T-helper 17 cell (primary cell): Measurements from ENCODE around the gene QSOX2. TPM values are rescaled to one million over a fixed set of nuclear protein-coding genes. Genes with fewer than 3 reads are reported as not detected.
A peak's percentile ranks its signal among the peaks of the same experiment; 100 is the strongest.

ENCODE experiments used
- ATAC-seq: fragments of 150-1000 bp; cut with Tn5 transposase; 2 replicates; pipeline ENCODE4 v1.10.0; 2021; ENCODE audit warnings: mild to moderate bottlenecking, moderate library complexity
- DNase-seq, 3 donors: peaks; one replicate each; pipeline versions ENCODE4 v3.0.0 to v3.0.0-alpha.2; 2020 to 2021
- H3K9me3 ChIP-seq: one replicate; pipeline ENCODE4 v1.7.0; 2013; ENCODE audit warnings: low read length, mild to moderate bottlenecking; ENCODE audit not compliant: control insufficient read depth, poor library complexity, severe bottlenecking
- H3K27ac Mint-ChIP-seq: one replicate; pipeline ENCODE4 v1.8.0; 2022; ENCODE audit warnings: mild to moderate bottlenecking, moderate library complexity, mixed read lengths
- H3K27me3 Mint-ChIP-seq: one replicate; pipeline ENCODE4 v1.8.0; 2022; ENCODE audit warnings: mixed read lengths
- H3K36me3 Mint-ChIP-seq: one replicate; pipeline ENCODE4 v1.8.0; 2022; ENCODE audit warnings: low read depth, mixed read lengths
- H3K4me1 Mint-ChIP-seq: one replicate; pipeline ENCODE4 v1.8.0; 2022; ENCODE audit warnings: mild to moderate bottlenecking, mixed read lengths
- H3K4me3 Mint-ChIP-seq: one replicate; pipeline ENCODE4 v1.8.0; 2022; ENCODE audit warnings: mild to moderate bottlenecking, moderate library complexity, mixed read lengths
- total RNA-seq, 4 donors: library from RNA in 2 of 4; stranded (reverse) in 2 of 4; gene quantifications; one replicate each; pipeline ENCODE4 v1.2.3 and lab custom pipeline; 2022 to 2026

QSOX2 gene, protein sequence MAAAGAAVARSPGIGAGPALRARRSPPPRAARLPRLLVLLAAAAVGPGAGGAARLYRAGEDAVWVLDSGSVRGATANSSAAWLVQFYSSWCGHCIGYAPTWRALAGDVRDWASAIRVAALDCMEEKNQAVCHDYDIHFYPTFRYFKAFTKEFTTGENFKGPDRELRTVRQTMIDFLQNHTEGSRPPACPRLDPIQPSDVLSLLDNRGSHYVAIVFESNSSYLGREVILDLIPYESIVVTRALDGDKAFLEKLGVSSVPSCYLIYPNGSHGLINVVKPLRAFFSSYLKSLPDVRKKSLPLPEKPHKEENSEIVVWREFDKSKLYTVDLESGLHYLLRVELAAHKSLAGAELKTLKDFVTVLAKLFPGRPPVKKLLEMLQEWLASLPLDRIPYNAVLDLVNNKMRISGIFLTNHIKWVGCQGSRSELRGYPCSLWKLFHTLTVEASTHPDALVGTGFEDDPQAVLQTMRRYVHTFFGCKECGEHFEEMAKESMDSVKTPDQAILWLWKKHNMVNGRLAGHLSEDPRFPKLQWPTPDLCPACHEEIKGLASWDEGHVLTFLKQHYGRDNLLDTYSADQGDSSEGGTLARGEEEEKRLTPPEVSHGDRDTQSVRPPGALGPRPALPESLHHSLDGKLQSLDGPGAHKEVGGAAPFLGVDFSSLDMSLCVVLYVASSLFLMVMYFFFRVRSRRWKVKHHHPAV
- total RNA-seq (10 to 100 TPM; 12.6 to 15.5 TPM), total RNA-seq (lab: John Stamatoyannopoulos, UW) (34.2 to 60.1 reads per million in 2 donors)

- Mint-ChIP-seq H3K36me3 (no peaks in the 10 kb centered on the region), H3K4me3 (peak within 1 kb of the TSS; percentile 99), H3K27ac (peak within 1 kb of the TSS; percentile 94), H3K27me3 (no peaks in the 10 kb centered on the region), H3K4me1 (peaks cover 33% of the 10 kb centered on the region)
- DNase-seq, result peak; percentile 74 to 86 (median 84)
- H3K9me3 ChIP-seq, result no peaks in the 10 kb centered on the region
- peak; percentile 86 for ATAC-seq
These were observed at the start of gene QSOX2 for GRCh38 chr9:136245219-136246150. TSS of gene QSOX2 (minus strand) at chr9:136245812. CDS start at chr9:136245803, 9 bp downstream.

DNA sequence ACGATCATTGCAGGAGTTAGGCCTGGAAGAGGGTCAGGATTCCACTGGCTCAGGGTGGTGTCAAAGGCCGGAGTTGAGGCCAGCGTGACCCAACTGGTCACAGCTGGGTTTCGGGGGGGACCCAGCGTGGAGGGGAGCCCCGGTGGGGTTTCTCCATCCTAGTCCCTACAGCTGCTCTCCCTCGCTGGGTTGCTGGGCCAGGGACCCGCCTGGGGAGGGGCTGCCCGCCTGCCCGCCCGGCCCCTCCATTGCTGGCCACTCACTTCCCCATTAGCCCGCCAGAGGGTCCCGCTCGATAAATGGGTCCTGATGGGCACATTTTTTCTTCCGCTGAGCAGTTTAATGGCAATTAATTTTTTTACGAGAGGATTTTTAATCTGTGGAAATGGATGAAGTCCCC lies 49.4 kb upstream of the QSOX2 start:
- Mint-ChIP-seq H3K27me3 (peaks cover 6% of the 10 kb centered on the region), H3K36me3 (no peaks in the 10 kb centered on the region), H3K4me1 (no peaks in the 10 kb centered on the region), H3K4me3 (no peak overlapping the region), H3K27ac (no peak overlapping the region)
- no peak for ATAC-seq
- H3K9me3 ChIP-seq, result no peaks in the 10 kb centered on the region
- no peak for DNase-seq

DNA sequence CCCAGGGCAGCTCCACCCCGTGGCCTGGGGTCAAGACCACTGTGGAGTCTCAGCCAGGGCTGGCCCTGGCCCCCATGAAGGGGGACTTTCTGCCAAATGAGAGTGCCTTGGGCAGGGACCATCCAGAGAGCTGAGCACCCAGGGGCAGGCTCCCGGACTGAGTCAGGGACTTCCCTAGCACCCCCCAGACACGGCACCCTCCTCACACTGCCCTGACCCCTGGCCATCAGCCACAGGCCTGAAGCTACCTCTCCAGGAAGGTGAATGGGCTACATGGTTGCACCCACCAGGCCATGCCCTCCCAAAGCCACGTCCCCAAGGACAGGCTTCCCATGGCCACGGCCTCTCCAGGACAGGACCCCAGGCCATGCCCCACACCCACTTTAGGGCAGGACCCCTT lies 48.8 kb upstream of the QSOX2 start:
- Mint-ChIP-seq H3K4me3 (no peak overlapping the region), H3K27ac (no peak overlapping the region), H3K36me3 (no peaks in the 10 kb centered on the region), H3K4me1 (no peaks in the 10 kb centered on the region), H3K27me3 (peaks cover 6% of the 10 kb centered on the region)
- H3K9me3 ChIP-seq, result no peaks in the 10 kb centered on the region
- DNase-seq (no peak), ATAC-seq (no peak)

DNA sequence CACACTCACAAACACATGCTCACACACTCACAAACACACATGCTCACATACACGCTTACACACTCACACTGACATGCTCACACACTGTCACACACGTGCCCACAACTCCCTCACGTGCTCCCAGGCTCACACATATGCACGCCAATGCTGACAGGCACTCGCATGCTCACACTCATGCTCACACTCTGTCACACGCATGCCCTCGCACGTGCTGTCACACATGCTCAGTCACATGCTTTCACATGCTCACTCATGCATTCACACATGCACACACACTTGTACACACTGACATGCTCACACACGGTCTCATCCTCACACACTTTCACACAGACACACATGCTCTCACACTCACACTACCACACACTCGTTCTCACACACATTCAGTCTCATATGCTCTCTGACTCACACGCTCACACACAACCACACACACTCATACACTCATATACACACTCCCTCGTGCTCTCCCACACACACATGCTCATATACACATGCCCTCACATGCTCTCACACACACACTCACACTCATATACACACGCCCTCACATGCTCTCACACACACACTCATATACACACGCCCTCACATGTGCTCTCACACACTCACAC lies 48.0 kb upstream of the QSOX2 start:
- H3K9me3 ChIP-seq, result no peaks in the 10 kb centered on the region
- no peak overlapping the region for H3K4me3 Mint-ChIP-seq
- DNase-seq (no peak), ATAC-seq (no peak)
- peaks cover 4% of the 10 kb centered on the region for H3K27me3 Mint-ChIP-seq
- no peaks in the 10 kb centered on the region for H3K36me3 Mint-ChIP-seq
- no peaks in the 10 kb centered on the region for H3K4me1 Mint-ChIP-seq
- H3K27ac Mint-ChIP-seq, result no peak overlapping the region

DNA sequence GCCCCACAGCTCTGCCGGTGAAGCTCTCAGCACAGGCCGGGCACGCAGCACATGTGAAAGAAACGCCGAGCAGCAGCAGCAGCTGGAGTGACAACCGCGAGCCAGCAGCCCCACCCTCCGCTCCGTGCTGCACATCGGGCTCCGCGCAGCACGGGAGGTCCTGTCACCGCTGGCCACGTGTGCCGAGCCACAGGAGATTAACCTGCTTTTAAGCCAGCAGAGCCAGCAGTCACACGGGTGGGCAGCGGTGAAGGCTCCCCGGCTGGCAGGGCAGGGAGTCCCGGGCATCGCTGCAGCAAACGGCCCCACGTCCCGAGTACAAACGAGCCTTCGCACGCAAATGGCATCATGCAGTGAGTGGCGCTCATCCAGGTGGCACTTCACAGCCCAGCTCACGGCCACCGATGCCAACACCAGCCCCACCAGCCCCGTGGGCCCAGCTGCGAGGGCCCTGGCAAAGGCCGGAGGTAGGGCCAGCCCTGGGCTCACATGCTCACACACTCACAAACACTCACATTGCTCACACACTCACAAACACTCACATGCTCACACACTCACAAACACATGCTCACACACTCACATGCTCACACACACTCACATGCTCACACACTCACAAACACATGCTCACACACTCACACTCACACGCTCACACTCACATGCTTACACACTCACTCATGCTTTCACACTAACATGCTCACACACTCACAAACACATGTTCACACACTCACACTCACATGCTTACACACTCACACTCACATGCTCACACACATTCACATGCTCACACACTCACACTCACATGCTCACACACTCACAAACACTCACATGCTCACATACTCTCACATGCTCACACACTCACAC lies 47.2 kb upstream of the QSOX2 start:
- H3K27me3 Mint-ChIP-seq, result no peaks in the 10 kb centered on the region
- H3K4me3 Mint-ChIP-seq, result no peak overlapping the region
- H3K4me1 Mint-ChIP-seq, result no peaks in the 10 kb centered on the region
- no peaks in the 10 kb centered on the region for H3K36me3 Mint-ChIP-seq
- no peaks in the 10 kb centered on the region for H3K9me3 ChIP-seq
- no peak for ATAC-seq
- no peak overlapping the region for H3K27ac Mint-ChIP-seq
- no peak for DNase-seq

GRCh38 chr9:136292026-136292538 lies 46.5 kb upstream of the QSOX2 start:
- no peak for DNase-seq
- H3K9me3 ChIP-seq, result no peaks in the 10 kb centered on the region
- no peak for ATAC-seq
- no peak overlapping the region for H3K27ac Mint-ChIP-seq
- H3K36me3 Mint-ChIP-seq, result no peaks in the 10 kb centered on the region
- no peak overlapping the region for H3K4me3 Mint-ChIP-seq
- peaks cover 6% of the 10 kb centered on the region for H3K27me3 Mint-ChIP-seq
- no peaks in the 10 kb centered on the region for H3K4me1 Mint-ChIP-seq

DNA sequence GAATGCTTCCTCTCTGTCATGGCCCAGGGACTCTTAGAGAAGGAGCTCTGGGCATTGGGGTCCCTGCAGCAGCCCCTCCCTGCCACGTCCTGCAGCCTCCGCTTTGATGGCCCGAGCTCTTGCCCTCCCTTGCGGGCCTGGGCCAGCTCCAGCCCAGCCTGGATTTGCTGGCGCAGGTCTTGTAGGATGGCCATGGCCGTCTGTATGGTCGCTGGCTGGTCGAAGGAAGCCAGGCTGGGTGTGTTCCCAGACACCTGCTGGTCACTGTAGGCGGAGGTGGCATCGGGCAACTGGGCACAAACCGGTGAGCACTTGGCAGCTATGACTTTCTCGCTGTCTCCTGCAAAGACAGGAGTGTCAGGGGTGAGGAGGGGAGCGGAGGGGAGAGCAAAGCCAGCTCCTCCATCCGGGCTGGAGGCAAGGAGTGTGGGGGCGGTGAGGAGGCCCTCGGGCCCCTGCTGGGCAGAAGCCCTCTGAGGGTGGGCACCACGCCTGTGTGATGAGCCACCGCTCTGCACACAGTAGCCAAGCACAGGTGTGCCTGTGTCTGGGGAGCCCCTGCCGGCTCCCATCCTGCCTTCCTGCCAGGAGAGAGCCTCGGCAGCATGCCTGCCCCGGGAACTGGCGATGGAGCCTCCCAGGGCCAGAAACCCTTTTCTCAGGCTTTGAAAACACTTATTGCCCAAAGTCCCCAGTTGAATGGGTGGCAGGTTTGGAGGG lies 45.9 kb upstream of the QSOX2 start:
- no peak overlapping the region for H3K27ac Mint-ChIP-seq
- no peaks in the 10 kb centered on the region for H3K4me1 Mint-ChIP-seq
- H3K36me3 Mint-ChIP-seq, result no peaks in the 10 kb centered on the region

DNA sequence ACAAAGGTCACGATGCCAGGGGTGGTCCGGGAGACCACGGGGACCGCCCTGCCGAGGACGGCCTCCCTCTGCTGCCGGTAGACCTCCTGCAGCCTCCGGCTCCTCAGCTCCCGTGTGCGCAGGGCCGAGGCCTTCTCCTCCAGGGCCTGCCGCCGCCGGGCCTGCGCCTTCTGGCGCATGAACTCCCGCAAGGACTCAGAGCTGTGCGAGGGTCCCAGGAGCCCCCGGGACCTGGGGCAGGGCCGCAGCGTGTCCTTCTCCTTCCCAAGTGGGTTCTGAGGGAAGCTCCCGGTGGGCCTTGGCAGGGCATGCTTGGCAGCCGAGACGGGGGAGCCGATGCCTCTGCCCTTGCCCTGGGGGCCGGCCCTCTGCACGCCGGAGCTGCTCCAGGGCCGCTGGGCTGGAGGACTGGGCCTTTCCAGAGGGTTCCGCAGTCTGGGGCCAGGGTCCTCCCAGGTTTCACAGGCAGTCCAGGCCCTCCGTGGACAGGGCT lies 44.9 kb upstream of the QSOX2 start:
- no peak overlapping the region for H3K27ac Mint-ChIP-seq
- H3K4me1 Mint-ChIP-seq, result no peaks in the 10 kb centered on the region
- H3K4me3 Mint-ChIP-seq, result no peak overlapping the region

More for the DNA sequence above, 45.9 kb upstream of the QSOX2 start:
- H3K9me3 ChIP-seq, result no peaks in the 10 kb centered on the region
- no peak for DNase-seq
- no peak for ATAC-seq
- H3K27me3 Mint-ChIP-seq, result peaks cover 10% of the 10 kb centered on the region
- no peak overlapping the region for H3K4me3 Mint-ChIP-seq

GRCh38 chr9:136289651-136290507 lies 44.3 kb upstream of the QSOX2 start:
- DNase-seq (no peak), ATAC-seq (no peak)
- Mint-ChIP-seq H3K36me3 (no peaks in the 10 kb centered on the region), H3K4me1 (no peaks in the 10 kb centered on the region), H3K27me3 (peaks cover 12% of the 10 kb centered on the region), H3K4me3 (no peak overlapping the region), H3K27ac (no peak overlapping the region)
- no peaks in the 10 kb centered on the region for H3K9me3 ChIP-seq

More for the DNA sequence above, 44.9 kb upstream of the QSOX2 start:
- DNase-seq, result no peak
- ATAC-seq, result no peak
- H3K36me3 Mint-ChIP-seq, result no peaks in the 10 kb centered on the region
- H3K9me3 ChIP-seq, result no peaks in the 10 kb centered on the region
- peaks cover 12% of the 10 kb centered on the region for H3K27me3 Mint-ChIP-seq

DNA sequence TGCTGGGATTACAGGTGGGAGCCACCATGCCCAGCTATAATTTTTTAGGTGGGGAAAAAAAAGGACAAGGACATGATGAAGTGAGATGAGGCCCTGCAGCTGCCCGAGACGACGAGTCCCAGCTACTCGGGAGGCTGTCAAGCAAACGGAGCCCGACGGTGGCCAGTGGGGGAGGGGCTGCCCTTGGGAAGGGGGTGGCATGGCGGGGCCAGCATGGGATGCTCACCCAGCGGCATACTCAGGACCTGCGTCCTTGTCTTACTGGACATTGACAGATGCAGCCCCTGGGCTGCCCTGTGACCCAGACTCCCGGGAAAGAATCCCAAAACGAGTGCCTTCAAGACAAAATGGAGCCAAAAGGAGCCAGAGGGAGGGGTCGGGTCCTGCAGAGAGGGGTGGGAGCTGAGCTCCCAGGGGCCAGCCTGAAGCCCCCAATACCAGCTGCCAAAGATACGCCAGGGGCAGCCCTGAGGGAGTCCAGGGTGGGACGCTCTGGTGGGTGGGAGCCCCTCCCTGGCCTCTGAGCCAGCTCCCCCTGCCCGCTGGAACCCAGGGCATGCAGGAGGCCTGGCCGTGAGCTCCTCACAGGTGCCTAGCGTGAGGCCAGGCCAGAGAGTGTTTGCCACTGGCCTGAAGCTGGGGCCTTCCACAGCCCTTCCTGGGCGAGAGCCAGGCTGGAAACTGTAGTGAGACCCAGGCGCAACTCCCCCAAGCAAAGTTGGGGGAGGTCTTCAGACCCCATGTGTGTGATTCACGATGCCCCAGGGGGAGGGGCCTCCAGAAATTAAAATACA lies 42.5 kb upstream of the QSOX2 start:
- H3K9me3 ChIP-seq, result no peaks in the 10 kb centered on the region
- H3K27me3 Mint-ChIP-seq, result peaks cover 17% of the 10 kb centered on the region
- H3K4me3 Mint-ChIP-seq, result no peak overlapping the region
- ATAC-seq, result no peak
- H3K27ac Mint-ChIP-seq, result no peak overlapping the region
- no peak for DNase-seq
- peaks cover 2% of the 10 kb centered on the region for H3K36me3 Mint-ChIP-seq
- peaks cover 4% of the 10 kb centered on the region for H3K4me1 Mint-ChIP-seq
